GM18502 (cell line): ENCODE data around the gene BTRC.

Experiments used
- ATAC-seq: cut with Tn5 transposase; IDR thresholded peaks from one replicate; pipeline ENCODE4 v1.9.1; 2021; ENCODE audit warnings: mild to moderate bottlenecking; ENCODE audit not compliant: unreplicated experiment, poor library complexity

Gene BTRC

GRCh38 chr10:101561068-101561915 is 207.3 kb downstream of the BTRC start:
- ATAC-seq = no peak

DNA sequence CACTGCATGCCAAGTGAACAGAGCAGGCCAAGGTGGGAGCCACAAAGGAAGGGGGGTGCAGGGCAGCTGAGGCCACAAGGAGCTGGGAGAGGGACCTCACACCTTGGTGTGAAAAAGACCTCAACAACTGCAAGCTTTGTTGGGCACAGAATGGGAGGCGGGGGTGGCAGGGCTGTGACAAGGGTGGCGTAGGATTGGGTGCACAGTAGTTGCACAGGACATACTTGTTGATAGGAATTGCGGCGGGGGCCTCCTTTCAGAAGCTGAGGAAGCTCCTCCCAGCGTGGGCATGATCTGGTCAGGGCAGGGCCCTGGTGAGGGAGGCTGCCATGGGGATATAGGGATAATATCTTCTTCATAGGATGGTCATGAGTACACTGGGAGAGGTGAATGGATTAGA is 208.3 kb downstream of the BTRC start:
- ATAC-seq = no peak

DNA sequence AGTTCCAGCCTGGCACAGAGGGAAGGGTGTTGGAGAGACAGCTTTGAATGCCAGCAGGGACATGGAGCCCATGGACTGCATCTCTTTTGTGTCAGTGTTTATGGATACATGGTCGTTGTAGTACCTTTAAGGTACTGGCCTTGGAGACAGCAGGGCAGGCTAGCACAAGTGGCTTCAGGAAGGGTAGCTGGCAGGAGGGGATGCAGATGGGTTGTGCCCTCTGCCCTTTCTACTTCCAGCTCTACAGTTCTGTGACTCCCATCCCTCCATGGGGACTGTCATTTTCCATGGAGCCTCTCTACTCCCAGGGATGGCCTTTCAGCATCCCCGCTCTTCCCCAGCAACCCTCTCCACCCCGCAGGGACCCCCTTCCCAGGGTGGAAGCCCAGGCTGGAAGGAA is 209.0 kb downstream of the BTRC start:
- ATAC-seq = no peak

DNA sequence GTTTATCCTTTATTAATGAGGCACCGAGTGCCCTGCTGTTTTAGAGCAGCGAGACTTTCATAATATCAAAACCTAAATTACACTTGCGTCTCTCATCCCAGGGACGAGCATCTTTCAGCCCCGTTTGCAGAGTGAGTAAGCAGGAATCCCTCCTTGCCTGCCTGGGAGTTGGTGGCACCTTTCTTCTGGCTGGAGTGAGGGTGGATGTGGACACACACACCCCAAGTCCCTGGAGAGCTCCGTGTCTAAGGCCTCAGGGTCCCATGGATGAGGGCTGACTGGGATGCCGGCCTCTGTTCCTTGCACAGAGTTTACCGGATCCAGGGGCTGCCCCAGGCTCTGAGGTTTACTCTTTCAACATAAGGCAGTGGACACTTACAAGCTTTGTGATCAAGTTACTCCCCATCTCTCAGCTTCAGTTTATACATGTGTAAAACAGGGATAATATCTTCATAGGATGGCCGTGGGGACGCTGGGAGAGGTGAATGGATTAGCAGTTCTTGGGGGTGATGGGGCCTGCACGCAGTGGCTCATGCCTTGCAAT is 209.6 kb downstream of the BTRC start:
- no peak for ATAC-seq

- ATAC-seq = no peak
Measured at GRCh38 chr10:101564490-101564991, 210.6 kb downstream of the BTRC start.

GRCh38 chr10:101565370-101565900 is 211.5 kb downstream of the BTRC start:
- ATAC-seq = no peak

DNA sequence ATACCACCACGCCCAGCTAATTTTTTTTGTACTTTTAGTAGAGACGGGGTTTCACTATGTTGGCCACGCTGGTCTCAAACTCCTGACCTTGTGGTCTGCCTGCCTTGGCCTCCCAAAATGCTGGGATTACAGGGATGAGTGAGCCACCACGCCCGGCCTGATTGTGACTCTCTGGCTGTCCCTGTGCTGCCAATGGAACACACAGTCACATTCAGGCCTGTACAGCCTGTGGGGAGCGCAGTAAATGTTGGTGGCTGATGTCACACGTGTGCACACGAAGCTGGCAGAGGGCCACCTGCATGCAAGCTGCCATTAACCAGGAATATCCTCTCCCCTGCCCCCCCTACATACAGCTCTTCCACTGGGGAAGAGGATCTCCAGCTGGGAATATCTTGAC is 212.0 kb downstream of the BTRC start:
- ATAC-seq = no peak

DNA sequence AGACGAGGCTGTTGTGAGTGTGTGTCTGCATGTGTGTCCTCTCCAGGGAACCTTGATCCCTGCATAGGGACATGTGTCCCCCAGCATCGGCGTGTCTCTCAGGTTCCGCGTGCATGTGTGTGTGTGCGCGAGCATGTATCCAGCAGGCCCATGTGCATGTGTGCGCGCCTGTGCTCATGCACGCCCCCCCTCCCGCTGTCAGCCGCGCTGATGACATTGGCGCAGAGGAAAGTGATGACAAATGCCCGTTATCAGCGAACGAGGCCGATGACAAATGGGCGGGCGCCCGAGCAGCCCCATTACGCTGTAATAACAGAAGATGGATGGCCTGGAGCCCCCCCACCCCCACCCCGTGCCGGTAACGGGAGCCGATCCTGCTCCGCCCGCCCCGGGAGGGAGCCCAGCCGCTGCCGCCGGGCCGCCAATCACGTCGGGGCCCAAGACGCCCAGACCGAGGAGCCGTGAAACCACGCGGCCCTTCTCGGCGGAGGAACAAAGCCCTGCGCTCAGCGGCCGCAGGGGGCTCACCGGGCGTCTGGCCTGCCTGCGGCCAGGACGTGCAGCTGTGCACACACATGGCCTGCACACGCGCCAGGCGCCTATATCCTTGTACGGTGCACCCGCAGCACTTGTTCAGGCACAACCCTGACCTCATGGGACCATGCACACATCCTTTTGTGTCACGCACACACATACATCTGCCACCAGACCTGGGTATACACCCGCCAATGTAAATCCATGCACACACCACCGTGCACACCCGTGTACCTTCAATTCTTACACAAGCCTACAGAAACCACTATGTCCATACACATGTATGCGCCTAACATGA is 212.6 kb downstream of the BTRC start:
- ATAC-seq = no peak

- no peak for ATAC-seq
Measured at GRCh38 chr10:101567165-101568006, 213.4 kb downstream of the BTRC start.

DNA sequence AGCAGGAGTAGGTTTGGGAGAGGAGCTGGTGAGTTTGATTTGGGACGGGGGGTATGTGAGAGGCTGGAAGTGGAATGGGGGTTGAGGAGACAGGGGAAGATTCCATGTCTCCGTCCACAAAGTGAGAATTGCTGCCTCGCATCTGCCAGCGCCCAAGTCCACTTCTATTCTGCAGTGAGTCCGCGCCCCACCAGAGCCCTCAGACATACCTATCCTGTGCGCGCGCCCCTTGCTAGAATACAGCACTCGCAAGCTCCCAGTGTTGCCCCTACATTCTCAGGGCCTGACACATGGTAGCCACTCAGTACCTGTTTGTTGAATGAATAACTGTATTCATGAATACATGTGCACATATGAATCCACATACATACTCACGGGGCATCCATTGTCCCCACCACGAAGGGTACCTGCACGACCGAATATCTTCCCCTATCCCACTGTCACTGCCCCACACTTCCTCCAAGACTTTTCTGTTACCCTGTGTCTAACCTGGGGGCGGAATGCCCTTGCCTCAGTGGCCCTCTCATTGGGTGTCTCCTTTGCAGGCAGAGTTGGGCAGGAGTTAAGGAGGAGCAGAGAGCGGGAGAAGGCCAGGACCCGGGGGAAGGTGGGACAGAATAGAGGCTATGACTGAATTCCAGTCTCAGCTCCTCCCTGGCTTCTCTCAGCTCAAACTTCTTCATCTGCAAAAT is 214.2 kb downstream of the BTRC start:
- ATAC-seq = no peak

DNA sequence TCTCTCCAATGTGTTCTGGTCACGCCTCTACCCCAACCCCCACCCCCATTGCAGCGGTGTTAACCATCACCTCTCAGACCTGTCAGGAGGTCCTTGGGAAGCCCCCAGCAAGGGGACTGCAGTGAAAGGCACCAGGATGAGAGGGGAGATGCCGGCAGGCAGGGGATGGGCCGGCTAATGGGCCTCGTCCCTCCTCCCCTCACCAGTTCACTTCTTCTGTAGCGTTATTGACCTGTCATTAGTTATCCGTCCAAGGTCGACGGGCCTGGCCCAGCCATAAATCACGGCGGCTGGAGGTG is 215.3 kb downstream of the BTRC start:
- ATAC-seq = no peak

- ATAC-seq = peak; percentile 79
Measured at GRCh38 chr10:101569622-101570427, 215.9 kb downstream of the BTRC start.

DNA sequence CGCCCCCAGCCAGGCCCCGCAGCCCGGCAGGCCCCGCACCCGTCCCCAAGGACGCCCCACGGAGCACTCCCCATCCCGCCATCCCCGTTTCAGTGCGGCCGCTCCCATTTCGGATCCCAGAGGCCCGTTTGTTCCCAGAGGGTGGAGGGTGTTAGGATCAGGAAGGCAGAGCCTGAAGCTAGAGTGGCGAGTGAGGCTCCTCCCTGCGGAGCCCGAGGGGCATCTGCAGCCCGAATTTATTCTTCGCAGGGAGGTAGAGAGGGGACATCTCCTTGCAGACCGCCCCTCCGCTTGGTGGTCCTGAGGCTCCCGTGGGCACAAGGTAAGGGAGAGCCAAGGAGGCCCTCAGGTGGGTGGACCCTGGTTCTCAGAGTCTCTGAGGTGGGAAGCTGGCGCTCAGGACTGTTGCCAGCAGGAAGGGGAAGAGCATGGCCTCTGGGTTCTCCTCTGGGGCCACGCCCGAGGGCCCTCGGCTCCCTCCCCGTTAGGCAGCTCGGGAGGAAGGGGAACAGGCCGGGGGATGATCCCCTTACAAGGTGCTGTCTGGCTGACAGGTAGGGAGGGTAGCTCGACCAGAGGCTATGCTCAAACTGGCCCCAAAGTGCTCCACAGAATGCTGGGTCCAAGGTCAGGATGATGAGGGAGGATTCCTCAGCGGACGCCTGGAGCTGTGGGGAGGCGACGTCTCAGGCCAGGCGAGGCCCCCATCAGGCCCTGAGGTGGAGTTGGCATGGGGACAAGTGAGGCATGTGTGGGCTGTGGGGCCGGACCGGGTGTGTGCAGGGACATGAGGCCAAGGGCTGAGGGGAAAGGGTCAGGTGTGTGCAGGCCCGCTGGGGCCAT is 216.7 kb downstream of the BTRC start:
- peak; percentile 11 for ATAC-seq

GRCh38 chr10:101571271-101571925 is 217.4 kb downstream of the BTRC start:
- no peak for ATAC-seq

- no peak for ATAC-seq
Measured at GRCh38 chr10:101572126-101572525, 218.2 kb downstream of the BTRC start.

- ATAC-seq = no peak
Measured at GRCh38 chr10:101572785-101573184, 218.8 kb downstream of the BTRC start.
